Measurements from ENCODE around the gene LZTS3. TPM values are rescaled to one million over a fixed set of nuclear protein-coding genes. Genes with fewer than 3 reads are reported as not detected.

LZTS3 gene
- total and polyA plus RNA-seq, 2 of the 13 experiments (the other 11 are each of a cell fraction or from before 2014, with no cell fraction given) = 10.1 to 31.3 TPM

- TF ChIP-seq ZNF318 (CRISPR knock-in tag; IDR thresholded peaks at IDR 0.05) = peak; percentile 67; the same call in 1 of the 2 replicates
- TF ChIP-seq ZNF256 (CRISPR knock-in tag; conservative IDR thresholded peaks at IDR 0.05) = no peak; the same call in 1 of the 2 replicates
- no peak for TF ChIP-seq ZUFSP (CRISPR knock-in tag; IDR thresholded peaks at IDR 0.05; ENCODE audit: borderline replicate concordance)
- TF ChIP-seq ZNF839 (CRISPR knock-in tag; IDR thresholded peaks at IDR 0.05; ENCODE audit: borderline replicate concordance) = peak; percentile 91; the same call in 1 of the 2 replicates
- peak; percentile 97 for TF ChIP-seq ZNF18 (CRISPR knock-in tag; IDR thresholded peaks at IDR 0.05; ENCODE audit: insufficient replicate concordance)
- TF ChIP-seq SKI (IDR thresholded peaks at IDR 0.05; ENCODE audit: partially characterized antibody) = peak; percentile 83
- TF ChIP-seq TAF1 (CRISPR knock-in tag; IDR thresholded peaks at IDR 0.05) = peak; percentile 72
- peak; percentile 78; the same call in 1 of the 2 replicates for TF ChIP-seq ZNF570 (CRISPR knock-in tag; IDR thresholded peaks at IDR 0.05; ENCODE audit: borderline replicate concordance)
- TF ChIP-seq POLR2AphosphoS5 (IDR thresholded peaks at IDR 0.05; ENCODE audit: low read depth, low read length) = peak; percentile 80
- TF ChIP-seq NCOA2 (CRISPR knock-in tag; IDR thresholded peaks at IDR 0.05) = peak; percentile 55; the same call in 1 of the 2 replicates
- peak; percentile 95; the same call in 1 of the 2 replicates for TF ChIP-seq POGK (CRISPR knock-in tag; conservative IDR thresholded peaks at IDR 0.05)
- peak; percentile 41 for TF ChIP-seq TEAD3 (CRISPR knock-in tag; optimal IDR thresholded peaks at IDR 0.05; ENCODE audit: borderline replicate concordance)
- TF ChIP-seq ZNF501 (CRISPR knock-in tag; IDR thresholded peaks at IDR 0.05) = peak; percentile 97
Observed at GRCh38 chr20:3173610-3174441, 477 bp upstream of the LZTS3 start (continued).
